ENCODE results near the gene RNF128.
"Not testable (repeated sequence)": the region's sequence is repeated elsewhere in the genome, so short reads cannot be mapped to it uniquely, and the experiment has no call there.

RNF128 gene

GRCh38 chrX:106751407-106751806 lies 24.9 kb downstream of the RNF128 start:
- no peak for DNase-seq

GRCh38 chrX:106752101-106752678 lies 25.7 kb downstream of the RNF128 start:
- no peak for DNase-seq

GRCh38 chrX:106769288-106769687 lies 42.8 kb downstream of the RNF128 start:
- not testable (repeated sequence) for DNase-seq

GRCh38 chrX:106774981-106775380 lies 48.5 kb downstream of the RNF128 start:
- DNase-seq: no peak

GRCh38 chrX:106780264-106780663 lies 53.8 kb downstream of the RNF128 start:
- no peak for DNase-seq

- DNase-seq: no peak
Measured at GRCh38 chrX:106780664-106781377, 54.3 kb downstream of the RNF128 start.

- no peak for DNase-seq
Measured at GRCh38 chrX:106783716-106784115, 57.2 kb downstream of the RNF128 start.

GRCh38 chrX:106791495-106791894 lies 65.0 kb downstream of the RNF128 start:
- DNase-seq: no peak

- DNase-seq: no peak
Measured at GRCh38 chrX:106802063-106802387, 75.5 kb downstream of the RNF128 start.

- peak; percentile 40 for DNase-seq
Measured at GRCh38 chrX:106802388-106803275, 76.1 kb downstream of the RNF128 start, which contains the start of gene TBC1D8B. Gene TBC1D8B, plus strand, starts transcription at chrX:106802673. Its CDS starts 181 bp downstream, at chrX:106802854.

GRCh38 chrX:106811131-106811910 lies 84.8 kb downstream of the RNF128 start:
- DNase-seq: no peak

GRCh38 chrX:106812930-106813329 lies 86.4 kb downstream of the RNF128 start:
- not testable (repeated sequence) for DNase-seq

- not testable (repeated sequence) for DNase-seq
Measured at GRCh38 chrX:106814093-106814492, 87.6 kb downstream of the RNF128 start.
